Central memory CD8-positive, alpha-beta T cell (primary cell): ENCODE data around the gene CUL2.
"Not testable (repeated sequence)": the region's sequence is repeated elsewhere in the genome, so short reads cannot be mapped to it uniquely, and the experiment has no call there.

Experiments used
- ATAC-seq: fragments of 150-1000 bp; cut with Tn5 transposase; replicated peaks from 2 replicates; pipeline ENCODE4 v1.10.0; 2022; ENCODE audit warnings: mild to moderate bottlenecking, moderate FRiP score, moderate number of reproducible peaks; ENCODE audit not compliant: poor library complexity, severe bottlenecking; ENCODE audit errors: extremely low read depth
- DNase-seq, 2 donors: peaks; one replicate each; pipeline ENCODE4 v3.0.0; 2021; ENCODE audit warnings: low spot score in 2 of 2
- H3K27ac Mint-ChIP-seq: one replicate; pipeline ENCODE4 v1.8.0; 2022; ENCODE audit warnings: low read depth, mild to moderate bottlenecking, moderate library complexity, mixed read lengths
- H3K27me3 Mint-ChIP-seq: one replicate; pipeline ENCODE4 v1.8.0; 2022; ENCODE audit warnings: mixed read lengths
- H3K36me3 Mint-ChIP-seq: one replicate; pipeline ENCODE4 v1.8.0; 2022; ENCODE audit warnings: mild to moderate bottlenecking, moderate library complexity, mixed read lengths; ENCODE audit not compliant: insufficient read depth
- H3K4me1 Mint-ChIP-seq: one replicate; pipeline ENCODE4 v1.8.0; 2022; ENCODE audit warnings: mixed read lengths
- H3K4me3 Mint-ChIP-seq: one replicate; pipeline ENCODE4 v1.8.0; 2022; ENCODE audit warnings: mild to moderate bottlenecking, moderate library complexity, mixed read lengths
- H3K9me3 Mint-ChIP-seq: one replicate; pipeline ENCODE4 v1.8.0; 2022; ENCODE audit warnings: mixed read lengths

Gene CUL2

DNA sequence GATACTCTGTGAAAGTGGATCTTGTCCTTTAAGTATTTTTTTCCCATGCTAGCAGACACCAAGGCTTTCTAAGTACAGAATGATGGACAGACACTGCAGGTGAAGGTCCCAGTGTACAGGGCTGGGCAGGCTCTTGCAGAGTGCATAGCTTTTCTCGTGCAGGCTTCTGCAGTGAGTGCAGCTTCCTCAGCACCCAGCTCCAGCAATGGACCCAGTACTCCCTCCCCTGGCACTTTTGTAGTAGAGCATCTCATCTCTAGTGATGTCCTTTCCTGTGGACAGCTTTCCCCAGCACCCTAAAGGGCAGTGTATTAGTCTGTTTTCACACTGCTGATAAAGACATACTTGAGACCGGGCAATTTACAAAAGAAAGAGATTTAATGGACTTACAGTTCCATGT lies 104.3 kb downstream of the CUL2 start:
- ATAC-seq (no peak), DNase-seq (no peak)
- Mint-ChIP-seq H3K4me1 (no peaks in the 10 kb centered on the region), H3K36me3 (no peaks in the 10 kb centered on the region), H3K27ac (no peak overlapping the region), H3K9me3 (peaks cover 6% of the 10 kb centered on the region), H3K27me3 (no peaks in the 10 kb centered on the region), H3K4me3 (no peak overlapping the region)

GRCh38 chr10:34985146-34985545 lies 105.0 kb downstream of the CUL2 start:
- Mint-ChIP-seq H3K36me3 (no peaks in the 10 kb centered on the region), H3K4me3 (no peak overlapping the region), H3K9me3 (peaks cover 6% of the 10 kb centered on the region), H3K27me3 (no peaks in the 10 kb centered on the region), H3K4me1 (no peaks in the 10 kb centered on the region), H3K27ac (no peak overlapping the region)
- ATAC-seq (no peak), DNase-seq (no peak)

DNA sequence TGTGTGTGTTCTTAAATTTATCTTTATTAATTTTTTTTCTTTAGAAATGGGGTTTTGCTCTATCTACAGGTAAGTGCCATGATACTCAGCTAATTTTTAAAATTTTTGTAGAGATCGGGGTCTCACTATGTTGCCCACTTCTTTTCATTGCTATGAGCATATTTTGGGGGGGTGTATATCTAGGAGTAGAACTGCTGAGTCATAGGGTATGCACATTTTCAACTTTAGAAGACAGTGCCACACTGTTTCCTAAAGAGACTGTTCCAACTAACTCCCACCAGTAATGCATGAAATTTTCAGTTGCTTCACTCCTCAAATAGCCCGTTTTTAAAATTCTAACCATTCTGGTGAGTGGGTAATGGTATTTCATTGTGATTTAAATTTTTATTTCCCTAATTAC lies 108.3 kb downstream of the CUL2 start:
- no peak for ATAC-seq
- no peaks in the 10 kb centered on the region for H3K4me1 Mint-ChIP-seq
- DNase-seq, result no peak
- no peaks in the 10 kb centered on the region for H3K27me3 Mint-ChIP-seq
- no peak overlapping the region for H3K27ac Mint-ChIP-seq
- peaks cover 6% of the 10 kb centered on the region for H3K9me3 Mint-ChIP-seq
- no peak overlapping the region for H3K4me3 Mint-ChIP-seq
- no peaks in the 10 kb centered on the region for H3K36me3 Mint-ChIP-seq

- H3K4me1 Mint-ChIP-seq, result no peaks in the 10 kb centered on the region
- H3K27ac Mint-ChIP-seq, result no peak overlapping the region
- ATAC-seq, result no peak
- H3K4me3 Mint-ChIP-seq, result no peak overlapping the region
- H3K9me3 Mint-ChIP-seq, result peaks cover 10% of the 10 kb centered on the region
- H3K36me3 Mint-ChIP-seq, result no peaks in the 10 kb centered on the region
- DNase-seq, result no peak
- no peaks in the 10 kb centered on the region for H3K27me3 Mint-ChIP-seq
Observed at GRCh38 chr10:34979938-34980337, 110.2 kb downstream of the CUL2 start.

DNA sequence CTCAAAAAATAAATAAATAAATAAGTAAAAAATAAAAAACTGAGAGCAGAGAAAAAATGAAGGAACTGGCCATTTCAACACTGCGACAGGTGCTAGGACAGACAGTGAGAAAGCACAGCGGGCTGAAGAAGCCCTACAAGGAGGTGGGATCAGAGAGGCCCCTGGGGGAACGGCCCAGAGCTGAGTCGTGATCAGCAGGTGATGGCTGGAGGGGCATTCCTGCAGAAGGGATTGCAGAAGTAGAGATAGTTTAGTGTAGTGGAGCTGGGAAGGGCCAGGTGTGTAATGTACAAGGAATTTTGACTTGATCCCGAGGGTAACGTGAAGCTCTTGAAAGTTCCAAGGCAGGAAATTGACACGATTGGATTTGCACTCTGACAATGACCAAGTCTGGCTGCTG lies 112.1 kb downstream of the CUL2 start:
- Mint-ChIP-seq H3K4me1 (no peaks in the 10 kb centered on the region), H3K27me3 (peaks cover under 1% of the 10 kb centered on the region), H3K9me3 (peaks cover 9% of the 10 kb centered on the region), H3K36me3 (no peaks in the 10 kb centered on the region), H3K27ac (no peak overlapping the region), H3K4me3 (no peak overlapping the region)
- DNase-seq (no peak), ATAC-seq (no peak)

DNA sequence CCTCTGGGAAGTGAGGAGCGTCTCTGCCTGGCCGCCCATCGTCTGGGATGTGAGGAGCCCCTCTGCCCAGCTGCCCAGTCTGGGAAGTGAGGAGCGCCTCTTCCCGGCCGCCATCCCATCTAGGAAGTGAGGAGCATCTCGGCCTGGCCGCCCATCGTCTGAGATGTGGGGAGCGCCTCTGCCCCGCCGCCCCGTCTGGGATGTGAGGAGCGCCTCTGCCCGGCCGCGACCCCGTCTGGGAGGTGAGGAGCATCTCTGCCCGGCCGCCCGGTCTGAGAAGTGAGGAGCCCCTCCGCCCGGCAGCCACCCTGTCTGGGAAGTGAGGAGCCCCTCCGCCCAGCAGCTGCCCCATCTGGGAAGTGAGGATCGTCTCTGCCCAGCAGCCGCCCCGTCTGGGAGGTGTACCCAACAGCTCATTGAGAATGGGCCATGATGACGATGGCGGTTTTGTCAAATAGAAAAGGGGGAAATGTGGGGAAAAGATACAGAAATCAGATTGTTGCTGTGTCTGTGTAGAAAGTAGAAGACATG lies 113.7 kb downstream of the CUL2 start:
- not testable (repeated sequence) for H3K4me1 Mint-ChIP-seq, H3K9me3 Mint-ChIP-seq, ATAC-seq, H3K36me3 Mint-ChIP-seq, H3K27me3 Mint-ChIP-seq, H3K4me3 Mint-ChIP-seq, H3K27ac Mint-ChIP-seq, DNase-seq

DNA sequence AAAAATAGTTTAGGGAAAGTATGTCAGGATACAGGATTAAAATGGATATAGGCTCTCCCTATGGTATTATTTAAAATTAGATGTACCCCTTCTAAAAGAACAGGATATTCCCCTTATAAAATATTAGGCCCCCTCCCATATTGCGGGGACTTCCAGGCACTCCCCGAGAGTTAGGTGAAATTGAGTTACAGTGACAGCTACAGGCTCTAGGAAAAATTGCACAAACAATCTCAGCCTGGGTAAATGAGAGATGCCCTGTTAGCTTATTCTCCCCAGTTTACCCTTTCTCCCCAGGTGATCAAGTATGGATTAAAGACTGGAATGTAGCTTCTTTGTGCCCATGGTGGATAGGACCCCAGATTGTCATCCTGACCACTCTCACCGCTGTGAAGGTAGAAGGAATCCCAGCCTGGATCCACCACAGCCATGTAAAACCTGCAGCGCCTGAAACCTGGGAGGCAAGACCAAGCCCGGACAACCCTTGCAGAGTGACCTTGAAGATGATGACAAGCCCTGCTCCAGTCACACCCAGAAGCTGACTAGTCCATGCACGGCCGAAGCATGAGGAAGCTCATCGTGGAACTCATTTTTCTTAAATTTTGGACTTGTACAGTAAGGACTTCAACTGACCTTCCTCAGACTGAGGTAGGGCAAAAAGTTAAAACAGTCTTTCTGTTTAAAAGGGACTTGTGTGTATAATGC lies 115.6 kb downstream of the CUL2 start:
- not testable (repeated sequence) for H3K36me3 Mint-ChIP-seq, H3K27ac Mint-ChIP-seq, DNase-seq, ATAC-seq, H3K9me3 Mint-ChIP-seq, H3K4me1 Mint-ChIP-seq, H3K4me3 Mint-ChIP-seq
- H3K27me3 Mint-ChIP-seq, result peaks cover 27% of the 10 kb centered on the region

GRCh38 chr10:34973757-34974156 lies 116.4 kb downstream of the CUL2 start:
- not testable (repeated sequence) for DNase-seq, H3K4me3 Mint-ChIP-seq, H3K4me1 Mint-ChIP-seq, H3K9me3 Mint-ChIP-seq, H3K27ac Mint-ChIP-seq, ATAC-seq, H3K36me3 Mint-ChIP-seq
- peaks cover 35% of the 10 kb centered on the region for H3K27me3 Mint-ChIP-seq

DNA sequence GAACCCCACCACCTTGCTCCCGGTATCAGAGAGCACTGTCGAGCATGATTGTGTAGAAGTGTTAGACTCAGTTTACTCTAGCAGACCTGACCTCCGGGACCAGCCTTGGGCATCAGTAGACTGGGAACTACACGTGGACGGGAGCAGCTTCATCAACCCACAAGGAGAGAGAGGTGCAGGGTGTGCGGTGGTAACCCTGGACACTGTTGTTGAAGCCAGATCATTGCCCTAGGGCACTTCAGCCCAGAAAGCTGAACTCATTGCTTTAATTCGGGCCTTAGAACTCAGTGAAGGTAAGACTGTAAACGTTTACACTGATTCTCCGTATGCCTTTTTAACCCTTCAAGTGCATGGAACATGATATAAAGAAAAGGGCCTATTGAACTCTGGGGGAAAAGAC lies 117.0 kb downstream of the CUL2 start:
- not testable (repeated sequence) for H3K9me3 Mint-ChIP-seq, H3K4me3 Mint-ChIP-seq, DNase-seq, H3K36me3 Mint-ChIP-seq, H3K4me1 Mint-ChIP-seq, ATAC-seq, H3K27ac Mint-ChIP-seq
- H3K27me3 Mint-ChIP-seq, result peaks cover 36% of the 10 kb centered on the region

DNA sequence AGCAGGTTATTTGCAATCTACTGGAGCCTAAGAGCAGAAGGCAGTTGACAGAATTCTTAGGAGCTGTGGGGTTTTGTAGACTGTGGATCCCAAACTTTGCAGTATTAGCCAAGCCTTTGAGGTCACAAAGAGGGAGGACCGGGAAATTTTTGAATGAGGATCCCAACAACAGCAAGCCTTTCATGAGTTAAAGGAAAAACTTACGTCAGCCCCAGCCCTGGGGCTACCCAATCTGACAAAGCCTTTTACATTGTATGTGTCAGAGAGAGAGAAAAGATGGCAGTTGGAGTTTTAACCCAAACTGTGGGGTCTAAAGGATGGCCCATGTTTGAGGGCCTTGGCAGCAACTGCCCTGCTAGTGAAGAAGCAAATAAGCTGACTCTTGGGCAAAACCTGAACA lies 117.5 kb downstream of the CUL2 start:
- peaks cover 36% of the 10 kb centered on the region for H3K27me3 Mint-ChIP-seq
- not testable (repeated sequence) for ATAC-seq, H3K4me3 Mint-ChIP-seq, H3K27ac Mint-ChIP-seq, DNase-seq, H3K9me3 Mint-ChIP-seq, H3K36me3 Mint-ChIP-seq, H3K4me1 Mint-ChIP-seq

- not testable (repeated sequence) for H3K36me3 Mint-ChIP-seq, DNase-seq, ATAC-seq, H3K4me3 Mint-ChIP-seq, H3K27ac Mint-ChIP-seq, H3K4me1 Mint-ChIP-seq, H3K9me3 Mint-ChIP-seq
- peaks cover 44% of the 10 kb centered on the region for H3K27me3 Mint-ChIP-seq
Observed at GRCh38 chr10:34971606-34972334, 118.4 kb downstream of the CUL2 start.

DNA sequence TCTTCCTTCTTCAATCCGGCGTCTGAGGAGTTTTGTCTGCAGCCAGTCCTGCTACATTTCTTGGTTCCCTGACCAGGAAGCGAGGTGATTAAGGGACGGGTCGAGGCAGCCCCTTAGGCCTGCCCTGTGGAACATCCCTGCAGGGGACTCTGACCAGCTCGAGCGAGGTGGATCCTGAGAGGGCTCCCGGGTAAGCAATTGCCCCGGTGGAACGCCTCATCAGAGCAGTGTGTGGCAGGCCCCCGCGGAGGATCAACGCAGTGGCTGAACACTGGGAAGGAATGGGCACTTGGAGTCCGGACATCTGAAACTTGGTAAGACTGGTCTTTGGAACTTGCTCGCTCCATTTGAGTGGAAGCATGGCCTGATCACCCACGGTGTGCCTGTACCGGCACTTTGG lies 121.0 kb downstream of the CUL2 start:
- Mint-ChIP-seq H3K4me3 (no peak overlapping the region), H3K27me3 (peaks cover 44% of the 10 kb centered on the region), H3K4me1 (no peaks in the 10 kb centered on the region), H3K27ac (no peak overlapping the region), H3K9me3 (no peaks in the 10 kb centered on the region), H3K36me3 (peaks cover 2% of the 10 kb centered on the region)
- DNase-seq, result no peak
- ATAC-seq, result no peak

GRCh38 chr10:34967335-34967880 lies 122.7 kb downstream of the CUL2 start:
- Mint-ChIP-seq H3K9me3 (no peaks in the 10 kb centered on the region), H3K4me3 (no peak overlapping the region), H3K27me3 (peaks cover 37% of the 10 kb centered on the region), H3K36me3 (peaks cover 2% of the 10 kb centered on the region), H3K27ac (no peak overlapping the region), H3K4me1 (no peaks in the 10 kb centered on the region)
- no peak for ATAC-seq
- no peak for DNase-seq
